SK-N-SH (cell line): ENCODE data around the gene FRAS1.

Experiments used
- EZH2phosphoT487 ChIP-seq: fragments of 200-600 bp; sonication (generic); IDR thresholded peaks from 2 replicates; pipeline ENCODE4 v1.6.1; 2017; ENCODE audit warnings: low read depth, mixed run types, mild to moderate bottlenecking, antibody characterized with exemption, moderate library complexity, borderline replicate concordance
- TF ChIP-seq, protein P1 (sequence below): fragments of 200-600 bp; sonication (generic); IDR thresholded peaks from 2 replicates; pipeline ENCODE4 v1.6.1; 2017; ENCODE audit warnings: antibody characterized with exemption, mild to moderate bottlenecking, moderate library complexity

DNA sequence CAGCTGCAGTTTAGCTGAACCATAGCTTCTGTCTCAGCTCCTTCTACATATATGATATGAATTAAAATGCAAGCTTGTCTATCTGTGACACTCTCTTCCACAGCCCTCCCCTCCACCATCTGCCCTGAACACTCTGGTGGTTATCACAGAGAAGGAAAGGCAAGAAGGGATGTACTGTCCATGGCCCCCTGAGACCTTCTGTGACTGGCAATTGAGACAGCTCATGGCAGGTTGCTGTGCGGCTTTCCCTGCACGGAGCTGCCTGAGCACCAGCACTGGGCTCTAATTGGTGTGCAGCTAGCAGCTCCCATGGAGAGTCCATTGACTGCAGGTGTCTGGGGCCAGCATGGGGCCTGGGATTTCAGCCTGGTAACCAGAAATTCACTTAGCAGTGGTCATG lies 384.6 kb downstream of the FRAS1 start:
- TF ChIP-seq EZH2phosphoT487 = no peak
- TF ChIP-seq, protein P1, sequence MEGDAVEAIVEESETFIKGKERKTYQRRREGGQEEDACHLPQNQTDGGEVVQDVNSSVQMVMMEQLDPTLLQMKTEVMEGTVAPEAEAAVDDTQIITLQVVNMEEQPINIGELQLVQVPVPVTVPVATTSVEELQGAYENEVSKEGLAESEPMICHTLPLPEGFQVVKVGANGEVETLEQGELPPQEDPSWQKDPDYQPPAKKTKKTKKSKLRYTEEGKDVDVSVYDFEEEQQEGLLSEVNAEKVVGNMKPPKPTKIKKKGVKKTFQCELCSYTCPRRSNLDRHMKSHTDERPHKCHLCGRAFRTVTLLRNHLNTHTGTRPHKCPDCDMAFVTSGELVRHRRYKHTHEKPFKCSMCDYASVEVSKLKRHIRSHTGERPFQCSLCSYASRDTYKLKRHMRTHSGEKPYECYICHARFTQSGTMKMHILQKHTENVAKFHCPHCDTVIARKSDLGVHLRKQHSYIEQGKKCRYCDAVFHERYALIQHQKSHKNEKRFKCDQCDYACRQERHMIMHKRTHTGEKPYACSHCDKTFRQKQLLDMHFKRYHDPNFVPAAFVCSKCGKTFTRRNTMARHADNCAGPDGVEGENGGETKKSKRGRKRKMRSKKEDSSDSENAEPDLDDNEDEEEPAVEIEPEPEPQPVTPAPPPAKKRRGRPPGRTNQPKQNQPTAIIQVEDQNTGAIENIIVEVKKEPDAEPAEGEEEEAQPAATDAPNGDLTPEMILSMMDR = no peak
